NCI-H1105 treated with DMSO at 0.1 percent for 48 hours (cell line): Measurements from ENCODE around the gene ART3.

Source experiments
- DNase-seq: peaks from one replicate; lab custom pipeline; 2025; lab: John Stamatoyannopoulos, UW

Gene ART3

DNA sequence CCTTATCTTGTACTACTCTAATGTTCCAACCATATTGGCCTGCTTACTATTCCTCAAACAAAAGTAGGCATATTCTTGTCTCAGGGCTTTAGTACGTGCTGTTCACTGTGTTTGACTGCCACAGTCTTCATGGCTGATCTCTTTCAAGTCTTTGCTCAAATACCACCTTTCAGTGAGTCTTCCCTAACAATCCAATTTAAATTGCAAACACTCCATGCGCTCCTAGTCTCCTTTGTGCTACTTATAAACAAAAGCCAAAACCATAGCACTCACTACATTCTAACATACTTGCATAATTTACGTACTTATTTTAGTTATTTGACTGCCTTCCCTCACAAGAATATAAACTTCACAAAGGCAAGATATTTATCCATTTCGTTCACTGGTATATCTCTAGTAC is 1.7 kb upstream of the ART3 start:
- DNase-seq: no peak

DNA sequence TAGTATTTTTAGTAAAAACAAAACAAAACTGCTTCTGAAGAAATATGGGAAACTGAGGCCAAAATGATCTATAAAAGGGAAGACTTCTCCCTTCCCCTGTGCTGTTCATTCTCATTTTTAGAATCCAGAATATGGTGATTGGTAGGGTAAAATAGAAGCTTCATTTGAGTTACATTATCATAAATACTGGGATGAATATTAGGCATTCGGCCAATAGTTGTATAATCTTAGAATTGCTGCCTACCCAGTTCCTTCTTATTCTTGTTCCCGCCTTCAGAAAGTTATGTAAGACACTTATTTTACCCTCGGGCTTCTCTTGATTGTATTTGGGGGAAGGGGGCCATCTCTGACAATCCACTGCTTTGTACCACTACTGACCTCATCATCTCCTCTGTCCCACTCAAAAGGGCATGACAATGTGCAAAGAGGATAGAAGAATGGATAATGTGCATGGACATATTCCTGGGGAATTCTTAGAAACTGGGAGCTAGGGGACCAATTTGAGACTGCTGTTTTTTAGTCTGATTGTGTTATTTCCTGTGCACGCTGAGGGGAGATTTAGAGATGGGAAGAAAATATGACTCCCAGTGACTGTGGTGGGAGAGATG is 588 bp downstream of the ART3 start:
- DNase-seq: no peak

DNA sequence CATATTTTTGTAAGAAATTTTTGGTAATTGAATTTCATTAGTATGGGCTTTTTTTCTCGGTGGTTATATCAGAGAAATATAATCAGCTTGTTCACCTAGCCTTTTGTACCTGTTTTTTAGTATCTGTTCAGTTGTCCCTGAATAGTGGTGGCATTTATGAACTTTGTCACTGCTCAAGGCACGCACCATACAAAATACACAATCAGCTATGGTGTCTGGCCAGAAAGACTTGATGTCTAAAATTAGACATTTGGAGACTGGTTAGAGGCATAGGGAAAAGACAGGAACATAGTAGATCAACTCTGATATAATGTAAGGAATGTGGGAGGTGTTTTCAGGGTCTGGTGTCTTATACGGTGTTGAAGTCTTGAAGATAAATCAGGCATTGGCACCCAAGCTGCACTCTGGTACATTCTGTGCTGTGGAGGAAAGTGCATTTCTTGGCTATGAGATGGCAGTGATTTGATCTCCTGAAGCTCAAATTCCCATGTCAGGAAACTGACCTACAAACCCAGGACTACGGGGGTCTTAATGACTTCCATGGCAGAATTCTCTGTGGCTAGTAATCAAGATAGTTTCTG is 3.6 kb downstream of the ART3 start:
- no peak for DNase-seq

DNA sequence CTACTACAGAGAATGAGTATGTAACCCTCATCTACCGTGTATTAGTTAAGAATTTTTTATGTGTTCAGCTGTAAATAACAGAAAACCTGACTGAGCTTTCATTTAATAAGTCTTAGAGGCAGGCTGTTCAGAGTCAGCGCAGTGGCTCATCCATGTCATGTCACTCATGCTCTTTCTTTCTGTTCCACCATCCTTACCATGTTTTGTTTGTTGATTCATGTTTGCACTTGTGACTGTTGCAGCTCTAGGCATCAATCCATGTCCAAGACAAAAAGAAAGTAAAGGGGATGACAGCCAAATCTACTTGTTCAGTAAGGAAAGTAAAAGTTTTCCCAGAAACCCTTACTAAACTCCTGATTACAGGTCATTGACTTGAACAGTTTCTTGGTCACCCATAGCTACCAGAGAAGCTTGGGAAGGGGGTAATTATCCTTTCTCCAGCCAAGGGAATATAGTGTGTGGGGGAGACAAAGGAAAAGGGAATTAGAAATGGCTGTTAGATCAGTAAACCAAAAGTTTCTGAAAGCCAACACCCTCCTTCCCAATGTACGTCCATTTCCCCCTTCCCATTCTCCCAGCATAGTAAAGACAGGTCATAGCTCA is 9.0 kb downstream of the ART3 start:
- DNase-seq: no peak

DNA sequence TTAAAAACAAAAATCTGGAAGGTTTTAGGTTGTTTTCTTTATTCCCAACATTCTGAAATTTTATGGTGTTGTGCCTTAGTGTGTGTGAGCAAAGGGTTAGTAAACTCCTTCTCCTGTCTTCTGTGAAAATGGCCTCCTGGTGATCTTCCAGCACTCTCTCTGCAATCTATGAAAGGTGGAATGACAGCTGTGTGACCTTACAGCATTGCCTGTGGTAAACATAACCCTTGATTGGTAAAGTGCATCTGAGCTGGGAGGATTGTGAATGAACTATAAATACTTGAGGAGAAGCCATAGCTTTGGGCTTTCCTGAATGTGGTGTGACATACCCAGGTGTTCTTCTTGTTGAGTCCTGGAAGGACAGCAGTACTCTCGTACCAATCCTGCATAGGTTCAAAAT is 10.0 kb downstream of the ART3 start:
- DNase-seq: no peak

DNA sequence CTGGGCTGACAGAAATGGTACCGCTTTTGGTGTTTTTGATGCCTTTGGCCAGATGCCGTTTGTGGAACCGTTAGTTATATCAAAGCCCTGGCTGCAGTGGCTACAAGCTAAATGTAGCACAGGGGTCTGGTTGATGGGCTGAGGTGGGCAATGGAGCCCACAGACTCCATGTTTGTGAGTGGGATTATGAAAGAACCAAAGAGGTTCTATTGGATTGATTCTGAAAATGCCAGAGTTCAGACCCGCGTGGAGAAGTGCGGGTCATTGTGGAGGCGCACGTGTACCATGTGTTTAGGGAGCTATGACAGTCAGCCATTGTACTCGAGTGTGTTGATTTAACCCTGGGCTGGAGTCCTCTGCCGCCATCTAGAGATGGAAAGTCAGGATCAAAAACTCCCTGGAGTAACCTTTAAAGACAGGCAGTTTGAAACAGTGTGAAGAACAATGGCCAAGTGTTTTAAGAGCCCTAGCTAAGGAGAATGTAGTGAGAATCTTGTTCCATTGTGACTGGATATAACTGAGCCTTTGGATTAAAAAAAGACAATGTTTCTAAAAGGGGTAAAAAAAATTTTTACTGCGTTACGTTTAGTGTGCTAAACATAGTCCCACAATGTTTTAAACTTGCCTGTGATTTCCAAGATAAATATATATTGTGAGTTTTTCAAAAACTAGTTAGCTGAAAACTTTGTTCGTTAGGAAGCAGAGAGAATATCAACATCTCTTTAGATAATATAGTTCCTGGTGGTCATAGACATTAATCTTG is 12.7 kb downstream of the ART3 start:
- DNase-seq: peak; percentile 56

DNA sequence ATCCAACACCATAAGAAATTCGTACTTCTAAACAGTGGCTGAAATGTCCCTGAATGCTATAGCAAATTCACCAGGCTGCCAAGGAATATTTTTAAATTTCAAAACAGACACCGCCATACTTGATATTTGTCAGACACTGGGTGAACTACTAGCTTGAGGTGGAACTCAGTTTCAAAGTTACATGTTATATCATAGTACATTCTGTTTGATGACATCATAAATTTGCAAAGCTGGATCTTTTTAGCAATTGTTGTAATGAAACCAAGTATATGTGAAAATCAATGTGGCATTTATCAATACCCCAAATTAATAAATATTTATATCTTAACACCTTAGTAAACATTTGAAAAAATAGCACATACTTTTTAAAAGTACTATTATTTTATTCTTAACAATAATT is 14.2 kb downstream of the ART3 start:
- no peak for DNase-seq

DNA sequence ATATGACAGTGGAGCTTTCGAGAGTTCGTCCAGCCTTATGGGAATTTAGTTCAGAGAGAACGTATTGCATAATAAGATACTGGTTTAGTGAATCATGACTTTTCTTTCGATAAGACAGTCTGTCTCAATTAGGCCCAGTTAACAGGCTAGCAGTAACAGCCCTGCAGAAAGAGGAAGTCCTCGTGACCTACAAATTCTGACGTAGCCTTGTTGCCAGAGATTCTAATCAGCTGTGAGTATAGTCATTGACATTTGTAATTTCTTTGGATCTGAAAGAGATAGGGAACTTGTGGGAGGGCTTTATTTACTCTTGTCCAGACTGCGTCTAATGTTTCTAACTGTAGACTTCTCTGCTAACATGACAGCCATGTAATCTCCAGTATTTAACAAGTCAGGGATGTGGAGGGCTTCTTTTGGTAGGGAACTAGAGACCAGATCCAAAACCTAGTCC is 15.8 kb downstream of the ART3 start:
- no peak for DNase-seq

DNA sequence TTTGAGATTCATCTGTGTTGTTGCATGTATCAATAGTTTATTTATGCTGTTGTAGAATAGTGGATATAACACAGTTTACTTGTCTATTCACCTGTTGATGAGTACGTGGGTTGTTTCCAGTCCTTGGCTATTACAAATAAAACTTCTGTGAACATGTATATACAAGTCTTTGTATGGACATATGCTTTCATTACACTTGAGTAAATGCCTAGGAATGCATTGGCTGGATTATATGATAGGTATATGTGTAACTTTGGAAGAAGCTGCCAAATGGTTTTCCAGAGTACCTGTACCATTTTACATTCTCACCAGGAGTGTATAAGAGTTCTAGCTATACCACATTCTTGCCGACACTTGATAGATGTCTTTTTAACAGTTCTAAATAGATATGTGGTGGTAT is 16.5 kb downstream of the ART3 start:
- DNase-seq: no peak

DNA sequence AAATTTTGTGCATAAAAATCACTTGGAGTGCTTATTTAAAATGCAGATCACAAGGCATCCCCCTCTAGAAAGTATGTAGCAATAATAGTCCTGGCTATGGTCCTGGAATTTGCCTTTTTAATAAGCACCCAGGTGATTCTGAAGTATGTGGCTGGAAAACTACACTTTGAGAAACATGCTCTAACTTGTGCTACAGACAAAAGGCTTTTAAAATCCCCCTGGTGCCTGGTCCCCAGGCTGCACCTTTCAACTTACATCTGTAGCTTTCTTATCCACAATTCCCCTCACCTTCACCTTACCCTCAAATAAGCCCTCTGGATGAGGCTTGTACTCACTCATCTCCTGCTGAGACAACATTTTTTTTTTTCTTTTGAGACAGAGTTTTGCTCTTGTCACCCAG is 21.1 kb downstream of the ART3 start:
- peak; percentile 24 for DNase-seq

DNA sequence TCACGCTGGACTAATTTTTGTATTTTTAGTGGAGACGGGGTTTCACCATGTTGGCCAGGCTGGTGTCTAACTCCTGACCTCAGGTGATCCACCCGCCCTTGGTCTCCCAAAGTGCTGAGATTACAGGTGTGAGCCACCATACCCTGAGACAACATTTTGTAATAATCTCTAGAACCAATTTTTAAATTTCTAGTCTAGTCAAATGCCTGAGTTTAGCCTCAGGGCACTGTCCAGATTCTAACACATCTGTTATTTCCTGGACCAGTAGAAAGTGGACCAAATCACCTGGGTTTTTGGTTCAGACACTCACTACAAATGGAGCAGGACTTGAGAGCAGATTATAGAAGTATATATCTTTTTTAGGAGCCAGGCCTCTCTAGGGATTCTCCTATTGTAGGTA is 21.6 kb downstream of the ART3 start:
- no peak for DNase-seq

DNA sequence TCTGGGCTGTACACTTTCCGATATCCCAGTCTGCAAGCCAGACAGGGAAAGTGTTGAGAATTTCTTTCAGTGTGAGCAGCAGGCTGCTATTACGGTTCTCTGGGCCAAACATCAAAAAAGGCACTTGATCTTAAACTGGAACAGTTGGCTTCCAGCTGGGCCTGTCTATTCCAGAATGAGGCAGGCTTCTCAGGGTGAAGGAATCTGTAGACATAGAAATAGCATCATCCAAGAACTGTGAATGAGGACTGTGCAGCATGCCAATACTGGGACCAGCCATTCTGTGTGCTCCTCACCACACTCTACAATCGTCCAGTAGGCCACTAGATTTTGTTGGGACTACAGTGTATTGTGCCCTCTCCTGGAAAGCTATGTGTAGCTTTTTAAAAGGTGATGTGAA is 31.1 kb downstream of the ART3 start:
- no peak for DNase-seq

DNA sequence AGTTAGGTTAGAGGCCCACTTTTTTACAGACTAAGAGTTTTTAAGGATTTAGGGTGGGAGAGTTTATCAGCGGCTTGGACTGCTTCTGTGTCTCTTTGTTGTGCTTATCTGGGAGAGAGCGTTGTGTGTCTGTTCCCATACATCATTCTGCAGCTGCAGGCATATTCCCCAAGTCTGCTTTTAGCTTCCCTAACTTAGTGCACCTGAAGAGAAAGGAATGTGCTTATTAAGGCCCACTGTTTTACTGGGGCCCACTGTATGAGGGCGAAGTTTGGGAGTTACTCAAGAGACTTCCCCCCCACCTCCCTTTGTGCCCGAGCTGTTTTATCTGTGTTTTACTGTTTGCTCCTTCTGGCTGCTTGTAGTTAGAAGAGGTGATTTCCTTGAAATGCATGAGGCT is 31.9 kb downstream of the ART3 start:
- DNase-seq: no peak

DNA sequence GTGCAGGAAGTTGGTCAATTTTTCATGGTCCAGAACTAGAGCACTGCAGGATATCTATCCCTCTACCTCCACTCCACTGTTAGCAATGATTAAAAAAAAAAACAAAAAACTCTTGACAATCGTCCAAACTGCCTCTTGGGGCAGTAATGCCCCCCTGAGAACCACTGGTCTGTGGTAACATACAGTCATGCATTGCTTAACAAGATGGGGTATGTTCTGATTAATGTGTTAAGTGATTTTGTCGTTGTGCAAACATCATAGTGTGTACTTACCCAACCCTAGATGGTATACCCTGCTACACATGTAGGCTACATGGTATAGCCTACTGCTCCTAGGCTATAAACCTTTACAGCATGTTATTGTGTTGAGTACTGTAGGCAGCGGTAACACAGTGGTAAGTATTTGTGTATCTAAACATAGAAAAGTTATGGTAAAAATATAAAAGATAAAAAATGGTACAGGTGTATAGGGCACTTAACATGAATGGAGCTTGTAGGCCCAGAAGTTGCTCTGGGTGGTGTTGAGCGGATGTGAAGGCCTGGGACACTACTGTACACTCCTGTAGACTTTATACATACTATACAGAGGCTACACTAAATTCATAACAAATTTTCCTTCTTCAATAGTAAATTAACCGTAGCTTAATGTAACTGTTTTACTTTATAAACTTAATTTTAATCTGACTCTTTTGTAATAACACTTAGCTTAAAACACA is 34.1 kb downstream of the ART3 start:
- no peak for DNase-seq

DNA sequence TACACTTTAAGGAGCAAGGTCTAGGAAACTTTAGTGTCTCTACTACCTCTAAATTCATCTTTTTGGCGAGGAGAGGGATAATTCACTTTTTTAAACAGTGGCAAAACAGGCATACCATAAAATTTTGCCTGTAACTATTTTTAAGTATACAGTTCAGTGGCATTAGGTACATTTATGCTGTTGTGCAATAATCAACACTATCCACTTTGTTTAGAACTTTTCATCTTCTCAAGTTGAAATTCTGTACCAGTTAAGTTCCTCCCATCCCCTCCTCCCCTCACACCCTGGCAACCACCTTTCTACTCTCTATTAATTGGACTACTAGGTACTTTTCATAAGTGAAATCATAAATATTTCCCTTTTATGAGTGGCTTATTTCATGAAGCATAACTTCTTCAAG is 42.3 kb downstream of the ART3 start:
- DNase-seq: no peak

DNA sequence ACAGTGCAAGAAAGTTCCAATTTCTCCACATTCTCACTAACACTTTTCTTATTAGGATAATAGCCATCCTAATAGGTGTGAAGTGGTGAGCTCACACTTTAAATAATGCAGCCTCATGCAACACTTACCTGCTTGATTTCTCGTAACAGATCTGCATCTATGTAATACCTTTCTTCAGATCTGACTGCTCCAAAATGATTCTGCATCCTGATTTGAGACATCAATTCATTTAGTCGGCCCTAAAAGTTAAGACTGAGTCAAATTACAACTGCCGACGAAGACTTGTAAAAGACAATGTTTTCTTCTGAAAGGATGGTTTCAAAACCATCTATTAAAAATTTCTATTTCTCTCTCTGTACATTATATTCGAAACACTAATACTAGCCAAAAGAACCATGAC is 43.0 kb downstream of the ART3 start:
- no peak for DNase-seq

DNA sequence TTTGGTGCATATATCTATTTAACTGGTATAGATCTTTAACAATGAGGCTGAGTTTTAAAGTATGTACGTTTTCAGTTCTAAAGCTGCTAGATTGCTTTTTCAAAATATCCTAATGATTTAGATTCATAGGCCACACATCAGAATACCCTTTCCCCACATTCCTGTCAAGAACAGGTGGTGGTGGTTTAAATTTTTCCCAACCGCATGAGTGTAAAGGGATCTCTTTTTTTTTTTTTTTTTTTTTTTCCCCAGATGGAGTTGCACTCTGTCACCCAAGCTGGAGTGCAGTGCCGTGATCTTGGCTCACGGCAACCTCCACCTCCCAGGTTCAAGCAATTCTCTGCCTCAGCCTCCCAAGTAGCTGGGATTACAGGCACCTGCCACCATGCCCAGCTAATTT is 45.7 kb downstream of the ART3 start:
- no peak for DNase-seq

DNA sequence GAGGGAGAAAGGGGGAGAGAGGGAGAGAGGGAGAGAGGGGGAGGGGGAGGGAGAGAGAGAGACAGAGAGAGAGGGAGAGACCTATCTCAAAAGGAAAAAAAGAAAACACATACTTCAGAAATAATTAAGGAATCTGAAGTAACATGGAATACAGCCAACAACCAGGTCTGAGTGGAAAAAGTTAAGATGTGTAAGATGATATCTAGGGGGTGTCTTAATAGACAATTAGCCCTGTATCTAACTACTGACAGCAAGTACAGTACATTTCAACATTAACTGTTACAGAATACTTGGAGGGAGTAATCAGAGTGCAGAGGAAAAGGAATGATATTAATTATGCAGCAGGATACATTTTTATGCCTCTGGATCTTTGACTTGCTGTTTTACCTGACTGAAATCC is 51.3 kb downstream of the ART3 start:
- DNase-seq: no peak

DNA sequence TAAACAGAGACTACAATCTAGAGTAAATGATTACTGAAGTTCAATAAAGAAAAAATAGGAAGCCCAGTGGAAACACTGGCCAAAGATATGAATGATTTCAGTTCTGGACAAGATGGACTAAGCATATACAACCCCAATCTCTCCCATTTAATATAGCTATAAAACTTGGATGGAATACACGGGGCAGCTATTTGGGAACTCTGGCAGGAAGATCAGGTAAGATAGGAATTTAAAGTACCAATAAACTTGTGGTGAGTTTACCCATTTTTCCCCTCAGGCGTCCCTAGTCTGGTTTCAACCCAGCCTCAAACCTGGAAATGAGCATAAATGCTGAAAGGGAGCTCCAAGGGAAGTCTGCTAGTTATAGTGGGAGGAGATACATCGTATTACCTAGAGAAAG is 53.2 kb downstream of the ART3 start:
- DNase-seq: no peak

DNA sequence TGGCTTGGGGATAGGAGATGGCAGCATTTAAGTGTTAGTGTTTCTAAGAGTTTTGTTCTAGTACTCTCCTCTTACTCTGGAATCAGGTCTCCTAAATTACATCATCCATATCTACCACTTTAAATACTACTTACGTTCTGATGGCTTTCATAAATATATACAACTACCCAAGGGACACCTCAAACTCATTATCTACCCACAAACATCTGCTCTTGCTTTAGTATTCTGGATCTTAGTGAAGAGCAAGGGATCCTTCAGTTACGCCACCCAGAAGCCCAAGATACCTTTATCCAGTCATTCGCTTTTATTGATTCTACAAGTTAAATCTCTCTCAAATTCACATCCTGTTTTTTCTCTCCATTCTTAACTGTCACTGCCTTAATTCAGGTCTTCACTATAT is 66.7 kb downstream of the ART3 start:
- DNase-seq: no peak

DNA sequence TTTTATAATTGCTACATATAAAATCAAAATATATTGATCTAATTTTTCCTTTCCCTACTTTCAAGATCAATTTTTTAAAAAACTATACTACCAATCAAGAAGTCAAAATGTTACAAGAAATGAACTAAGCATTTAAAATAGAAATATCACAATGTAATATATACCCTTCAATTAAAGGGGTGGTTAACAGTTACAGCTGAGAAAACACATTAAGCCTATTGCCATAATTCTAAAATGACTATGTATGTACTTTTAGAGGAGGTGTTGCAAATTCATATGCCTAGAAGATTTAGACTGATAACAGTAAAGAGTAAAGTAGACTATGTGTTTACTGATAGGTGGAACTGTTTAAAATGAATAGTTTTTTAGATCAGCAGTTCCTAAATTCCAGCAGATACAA is 70.0 kb downstream of the ART3 start:
- no peak for DNase-seq

DNA sequence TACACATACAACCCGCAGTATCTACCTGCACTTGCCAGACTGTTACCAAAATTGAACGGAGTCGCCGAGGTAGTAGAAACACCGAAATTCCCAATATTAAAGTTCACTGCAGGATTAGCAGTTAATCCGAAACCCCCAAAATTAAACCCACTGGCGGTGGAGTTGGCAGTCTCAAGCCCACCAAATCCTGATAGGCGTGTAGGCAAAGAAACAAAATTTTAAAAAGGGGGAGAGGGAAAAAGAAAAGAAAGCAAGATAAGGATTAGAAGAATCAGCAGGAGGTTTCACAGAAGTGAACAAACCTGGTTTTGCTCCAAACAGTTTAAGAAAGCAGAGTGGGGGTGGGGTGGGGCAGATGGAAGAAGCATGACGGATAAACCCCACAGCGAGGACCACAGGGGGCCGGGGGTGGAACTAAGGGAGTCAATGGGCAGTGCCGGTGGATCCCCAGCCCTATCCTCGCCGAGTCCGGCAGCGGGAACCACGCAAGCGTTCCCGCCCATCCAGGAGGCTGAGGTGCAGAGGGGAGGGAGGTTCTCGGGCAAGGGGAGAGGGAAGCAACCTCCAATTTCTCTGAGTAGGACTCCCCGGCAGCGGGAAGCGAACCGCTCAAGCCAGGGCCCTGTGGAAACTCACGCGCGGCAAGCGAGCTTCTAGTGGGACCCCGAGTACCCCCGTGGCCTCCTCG is 73.1 kb downstream of the ART3 start:
- peak; percentile 34 for DNase-seq
